Right cardiac atrium (tissue), 5 donors: Measurements from ENCODE around the gene FPR3. TPM values are rescaled to one million over a fixed set of nuclear protein-coding genes. Genes with fewer than 3 reads are reported as not detected.
"Not testable (repeated sequence)": the region's sequence is repeated elsewhere in the genome, so short reads cannot be mapped to it uniquely, and the experiment has no call there.

Source experiments
- ATAC-seq, 2 donors: fragments of 200-7000 bp; cut with Tn5 transposase; one replicate each; pipeline versions ENCODE4 v1.8.0 to v1.9.1; 2020; ENCODE audit warnings: moderate library complexity in 2 of 2, mild to moderate bottlenecking in 1 of 2
- DNase-seq, 3 donors: peaks; one replicate each; pipeline ENCODE4 v3.0.0-alpha.2; 2020
- H3K27ac ChIP-seq: one replicate; pipeline ENCODE4 v1.5.1; 2013; ENCODE audit warnings: mild to moderate bottlenecking, low read length, control low read depth, moderate library complexity
- H3K27me3 ChIP-seq: one replicate; pipeline ENCODE4 v1.6.1; 2013; ENCODE audit not compliant: control insufficient read depth, insufficient read depth
- H3K4me1 ChIP-seq: one replicate; pipeline ENCODE4 v1.6.1; 2013; ENCODE audit warnings: low read length; ENCODE audit not compliant: control insufficient read depth, insufficient read depth
- H3K4me3 ChIP-seq: one replicate; pipeline ENCODE4 v1.5.1; 2013; ENCODE audit warnings: low read length, control low read depth
- H3K9me3 ChIP-seq: one replicate; pipeline ENCODE4 v1.6.1; 2013; ENCODE audit warnings: low read length; ENCODE audit not compliant: control insufficient read depth
- WGBS: extraction: QIAGEN DNeasy Blood & Tissue Kit; methylation state at CpG from one replicate; pipeline ENCODE4 v1.1.7; 2013; 5-methylcytosine and 5-hydroxymethylcytosine counted together
- intact Hi-C, 4 donors: fragments of 100-400 bp; cut with DNase I; formaldehyde crosslinking; loops; one replicate each; pipeline versions ENCODE4 v1.11.0 to v1.14.0; 2022 to 2023
- polyA plus RNA-seq: library from polyadenylated mRNA; stranded (reverse); fragments of 200-250 nt; gene quantifications from one replicate; pipeline ENCODE4 v1.2.3, GENCODE V29; 2013
- total RNA-seq, 4 donors: library from RNA; stranded (reverse); fragmentation: NEBNext Ultra II Directional; extraction: Animal tissue kit (Norgen Biotek cat#: 25700); gene quantifications; one replicate each; pipeline ENCODE4 v1.2.1, GENCODE V29; 2021
- donor health status: healthy with polysubstance abuse.
- donor health status: DM: no; HTN: yes; CAD: no.
- donor health status: DM: no; HTN: no; CAD: no.
- donor health status: DM: no; HTN: yes; CAD: no; lungs with severe emphysema.
- donor health status: DM: yes; HTN: yes; CAD: no.

The FPR3 gene
- total and polyA plus RNA-seq, 5 donors: 1.6 to 11.8 (median 7.7) TPM

- Histone ChIP-seq H3K27ac (peak overlapping the region; percentile 97), H3K9me3 (no peaks in the 10 kb centered on the region), H3K27me3 (no peaks in the 10 kb centered on the region), H3K4me3 (no peak overlapping the region), H3K4me1 (peaks cover 6% of the 10 kb centered on the region)
- intact Hi-C loops: no loop called here
- WGBS: 18% methylated on average over 20 of the region's 20 CpGs
- ATAC-seq (peak; percentile 96 to 97), DNase-seq (peak; percentile 92 to 95 (median 94))
Observed at GRCh38 chr19:51799034-51799773, 4.2 kb downstream of the FPR3 start.

DNA sequence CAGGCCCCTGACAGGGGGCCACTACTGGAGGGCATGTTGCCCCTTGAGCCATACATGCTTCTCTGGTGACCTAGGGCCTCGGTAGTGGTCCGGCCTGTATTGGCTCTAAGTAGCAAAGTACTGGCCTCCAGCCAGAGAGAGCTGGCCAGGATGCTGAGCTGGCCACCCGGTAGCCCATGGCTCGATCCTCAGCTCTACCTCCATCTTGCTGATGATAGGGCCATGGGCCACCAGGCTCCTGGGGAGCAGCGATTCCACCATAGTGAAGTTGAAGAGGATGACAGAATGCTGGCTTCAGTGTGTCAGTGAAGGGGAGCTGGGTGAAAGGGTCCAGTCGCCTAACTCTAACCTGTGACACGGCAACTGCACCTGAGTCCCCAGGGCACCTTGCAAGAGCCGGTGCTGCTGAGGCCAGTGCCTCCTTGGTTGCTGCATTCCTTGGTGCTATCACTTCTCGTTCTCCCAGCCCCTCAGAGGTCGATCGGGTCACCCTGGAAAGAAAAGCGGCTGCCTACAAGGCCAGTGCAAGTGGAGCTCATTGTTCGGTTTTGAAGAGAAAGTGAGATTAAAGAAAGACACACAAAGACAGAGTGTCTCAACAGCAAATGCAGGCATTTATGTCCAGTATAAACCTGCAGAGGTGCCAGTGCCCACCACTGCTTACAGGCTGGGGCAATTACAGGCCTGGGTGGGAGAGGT is 5.0 kb downstream of the FPR3 start:
- ATAC-seq (peak; percentile 56 to 58), DNase-seq (peak; percentile 62 to 83 (median 75))
- H3K9me3 ChIP-seq: no peaks in the 10 kb centered on the region
- intact Hi-C loops: loop anchor here in 1 of 4 donors (10.0 kb wide), 1 partner anchor 115 kb away; no protein-coding TSS in a partner anchor
- H3K27ac ChIP-seq: peak overlapping the region; percentile 97
- no peaks in the 10 kb centered on the region for H3K27me3 ChIP-seq
- WGBS: 29% methylated on average over 13 of the region's 13 CpGs
- no peak overlapping the region for H3K4me3 ChIP-seq
- H3K4me1 ChIP-seq: peaks cover 6% of the 10 kb centered on the region

GRCh38 chr19:51800473-51801244 is 5.7 kb downstream of the FPR3 start:
- H3K27ac ChIP-seq: peak overlapping the region; percentile 97
- H3K27me3 ChIP-seq: no peaks in the 10 kb centered on the region
- no peak overlapping the region for H3K4me3 ChIP-seq
- ATAC-seq (peak; percentile 87), DNase-seq (peak; percentile 92 to 97 (median 93))
- peaks cover 6% of the 10 kb centered on the region for H3K4me1 ChIP-seq
- intact Hi-C loops: loop anchor here in 1 of 4 donors (10.0 kb wide), 1 partner anchor 116 kb away; no protein-coding TSS in a partner anchor
- H3K9me3 ChIP-seq: no peaks in the 10 kb centered on the region
- 12% methylated on average over 7 of the region's 7 CpGs for WGBS

DNA sequence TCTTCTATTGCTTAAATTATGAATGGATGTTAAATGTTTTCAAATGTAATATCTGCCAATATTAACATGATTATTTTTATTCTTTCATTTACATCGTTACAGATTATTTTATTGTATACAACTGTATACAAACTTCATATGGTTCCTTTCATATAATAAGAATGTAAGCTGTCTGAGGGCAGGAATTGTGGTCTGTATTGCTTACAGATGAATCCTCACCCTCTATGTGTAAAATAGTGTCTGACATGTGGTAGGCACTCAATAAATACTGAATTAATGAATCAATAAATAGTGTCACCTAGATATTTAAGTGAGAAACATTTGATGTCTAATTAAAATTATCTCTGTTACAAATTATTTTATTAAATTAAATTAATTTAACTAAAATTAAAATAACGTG is 7.8 kb downstream of the FPR3 start:
- Histone ChIP-seq H3K9me3 (no peaks in the 10 kb centered on the region), H3K27me3 (no peaks in the 10 kb centered on the region), H3K27ac (no peak overlapping the region), H3K4me1 (peaks cover 6% of the 10 kb centered on the region), H3K4me3 (no peak overlapping the region)
- ATAC-seq (no peak), DNase-seq (no peak)
- intact Hi-C loops: loop anchor here in 1 of 4 donors (10.0 kb wide), 1 partner anchor 118 kb away; no protein-coding TSS in a partner anchor
- WGBS: 85% methylated on average over 2 of the region's 2 CpGs

- no peak overlapping the region for H3K4me3 ChIP-seq
- H3K27ac ChIP-seq: no peak overlapping the region
- WGBS: 86% methylated on average over 4 of the region's 4 CpGs
- no peak for DNase-seq
- H3K9me3 ChIP-seq: no peaks in the 10 kb centered on the region
- H3K4me1 ChIP-seq: peaks cover 6% of the 10 kb centered on the region
- no peak for ATAC-seq
- intact Hi-C loops: loop anchor here in 1 of 4 donors (10.0 kb wide), 1 partner anchor 119 kb away; no protein-coding TSS in a partner anchor
- no peaks in the 10 kb centered on the region for H3K27me3 ChIP-seq
Observed at GRCh38 chr19:51803519-51803918, 8.6 kb downstream of the FPR3 start.

DNA sequence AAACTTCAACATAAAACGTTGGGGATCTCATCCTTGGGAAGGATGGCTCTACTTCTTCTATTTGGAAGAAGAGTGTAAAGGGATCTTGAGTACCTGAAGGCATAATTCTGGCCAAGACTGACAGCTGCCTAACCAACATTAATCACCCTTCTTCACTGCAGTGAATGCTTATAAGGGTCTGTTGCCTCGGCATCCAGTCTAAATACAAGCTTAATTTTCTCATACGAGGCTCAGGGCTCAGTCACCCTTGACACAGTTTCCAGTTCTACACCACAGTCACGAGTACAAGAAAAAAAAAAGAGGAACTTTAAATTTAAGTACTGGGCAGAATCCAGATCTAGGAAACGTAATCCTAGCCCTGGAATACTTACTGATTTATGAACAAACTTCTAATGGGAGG is 9.0 kb downstream of the FPR3 start:
- WGBS: 33% methylated on average over 5 of the region's 5 CpGs

DNA sequence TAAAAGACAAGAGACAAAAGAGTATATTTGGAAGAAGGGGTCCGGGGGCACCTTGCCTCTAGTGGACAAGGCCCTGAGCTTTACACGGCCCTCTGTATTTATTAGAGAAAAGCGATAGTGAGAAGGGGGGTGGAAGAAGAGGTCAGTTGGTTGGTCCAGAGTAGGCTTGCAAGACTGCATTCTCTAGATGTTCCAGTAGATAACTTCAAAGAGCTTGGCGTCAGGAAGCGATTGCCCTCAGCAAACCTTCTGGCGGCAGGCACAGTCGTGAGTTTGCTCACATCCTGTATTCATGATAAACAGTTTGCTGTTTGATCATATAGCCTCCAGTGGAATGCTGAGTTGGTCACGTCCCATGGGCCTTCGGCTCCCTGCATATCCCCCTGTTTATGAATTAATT is 9.8 kb downstream of the FPR3 start:
- WGBS: 62% methylated on average over 9 of the region's 9 CpGs
- H3K27ac ChIP-seq: peak overlapping the region; percentile 51
- H3K4me1 ChIP-seq, H3K27me3 ChIP-seq, DNase-seq, ATAC-seq, H3K9me3 ChIP-seq, H3K4me3 ChIP-seq: not testable (repeated sequence)
- intact Hi-C loops: loop anchor here in 1 of 4 donors (10.0 kb wide), 1 partner anchor 120 kb away; no protein-coding TSS in a partner anchor

More for the DNA sequence above, 9.0 kb downstream of the FPR3 start:
- no peaks in the 10 kb centered on the region for H3K27me3 ChIP-seq
- H3K4me1 ChIP-seq: peaks cover 6% of the 10 kb centered on the region
- ATAC-seq (no peak), DNase-seq (no peak)
- no peak overlapping the region for H3K4me3 ChIP-seq
- peak overlapping the region; percentile 79 for H3K27ac ChIP-seq
- no peaks in the 10 kb centered on the region for H3K9me3 ChIP-seq
- intact Hi-C loops: loop anchor here in 1 of 4 donors (10.0 kb wide), 1 partner anchor 119 kb away; no protein-coding TSS in a partner anchor

- H3K27ac ChIP-seq, DNase-seq, H3K4me3 ChIP-seq, H3K9me3 ChIP-seq, H3K27me3 ChIP-seq, ATAC-seq, H3K4me1 ChIP-seq: not testable (repeated sequence)
- intact Hi-C loops: loop anchor here in 1 of 4 donors (10.0 kb wide), 1 partner anchor 121 kb away; no protein-coding TSS in a partner anchor
- WGBS: 86% methylated on average over 8 of the region's 8 CpGs
Observed at GRCh38 chr19:51805396-51805795, 10.4 kb downstream of the FPR3 start.

GRCh38 chr19:51806571-51806970 is 11.6 kb downstream of the FPR3 start:
- not testable (repeated sequence) for H3K4me1 ChIP-seq, DNase-seq, H3K9me3 ChIP-seq, H3K4me3 ChIP-seq, ATAC-seq, H3K27ac ChIP-seq, H3K27me3 ChIP-seq
- intact Hi-C loops: loop anchor here in 1 of 4 donors (10.0 kb wide), 1 partner anchor 122 kb away; no protein-coding TSS in a partner anchor
- WGBS: 88% methylated on average over 5 of the region's 5 CpGs

DNA sequence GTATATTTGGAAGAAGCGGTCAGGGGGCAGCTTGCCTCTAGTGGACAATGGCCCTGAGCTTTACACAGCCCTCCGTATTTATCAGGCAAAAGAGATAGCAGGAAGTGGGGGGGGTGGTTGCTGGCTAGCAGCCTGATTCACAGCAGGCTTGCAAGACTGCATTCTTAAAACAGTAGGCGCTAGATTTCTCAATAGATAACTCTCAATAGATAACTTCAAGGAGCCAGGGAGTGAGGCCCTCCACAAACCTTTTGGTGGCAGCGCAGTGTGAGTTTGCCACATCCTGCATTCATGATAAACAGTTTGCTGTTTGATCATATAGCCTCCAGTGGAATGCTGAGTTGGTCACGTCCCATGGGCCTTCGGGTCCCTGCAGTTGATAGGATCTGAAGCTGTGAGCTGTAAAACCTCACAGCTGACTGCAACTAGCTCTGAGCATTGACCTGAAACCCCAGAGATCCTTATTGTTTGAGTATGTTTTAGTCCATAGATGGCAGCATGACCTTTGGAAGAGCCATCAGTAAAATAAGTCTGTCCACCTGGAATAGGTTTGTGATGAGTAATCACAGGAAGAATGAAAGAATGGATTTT is 12.2 kb downstream of the FPR3 start:
- no peaks in the 10 kb centered on the region for H3K9me3 ChIP-seq
- H3K4me3 ChIP-seq: no peak overlapping the region
- H3K4me1 ChIP-seq: no peaks in the 10 kb centered on the region
- intact Hi-C loops: loop anchor here in 1 of 4 donors (10.0 kb wide), 1 partner anchor 122 kb away; no protein-coding TSS in a partner anchor
- 27% methylated on average over 6 of the region's 6 CpGs for WGBS
- H3K27me3 ChIP-seq: no peaks in the 10 kb centered on the region
- ATAC-seq (peak in 1 of 2 donors; percentile 35), DNase-seq (peak in 2 of 3 donors; percentile 71 to 74)
- no peak overlapping the region for H3K27ac ChIP-seq
